Measurements from ENCODE around the gene SACS.

GRCh38 chr13:23319883-23320224, 113.6 kb downstream of the SACS start:
- TF ChIP-seq CTCF (IDR thresholded peaks at IDR 0.05; ENCODE audit: low read depth, low read length) (no peak), EZH2phosphoT487 (IDR thresholded peaks at IDR 0.05; ENCODE audit: low read depth) (no peak)
